AG09309 (cell line): ENCODE data around the gene CDIPT.

Source experiments
- DNase-seq: peaks from one replicate; pipeline ENCODE4 v3.0.0-alpha.2; 2010; ENCODE audit warnings: low read depth
- H3K4me3 ChIP-seq: 2 replicates; pipeline ENCODE4 v1.5.1; 2011; ENCODE audit warnings: mild to moderate bottlenecking, low read depth, low read length, moderate library complexity; ENCODE audit not compliant: control insufficient read depth
- TF ChIP-seq, protein P1 (sequence below): IDR thresholded peaks from 2 replicates; pipeline ENCODE4 v1.5.1; 2011; ENCODE audit warnings: mild to moderate bottlenecking, low read depth, low read length, inconsistent platforms; ENCODE audit not compliant: insufficient read depth, control insufficient read depth; ENCODE audit errors: missing control alignments

Gene CDIPT

GRCh38 chr16:29900888-29901606 is 38.0 kb upstream of the CDIPT start:
- peak overlapping the region; percentile 72 for H3K4me3 ChIP-seq
- TF ChIP-seq, protein P1, sequence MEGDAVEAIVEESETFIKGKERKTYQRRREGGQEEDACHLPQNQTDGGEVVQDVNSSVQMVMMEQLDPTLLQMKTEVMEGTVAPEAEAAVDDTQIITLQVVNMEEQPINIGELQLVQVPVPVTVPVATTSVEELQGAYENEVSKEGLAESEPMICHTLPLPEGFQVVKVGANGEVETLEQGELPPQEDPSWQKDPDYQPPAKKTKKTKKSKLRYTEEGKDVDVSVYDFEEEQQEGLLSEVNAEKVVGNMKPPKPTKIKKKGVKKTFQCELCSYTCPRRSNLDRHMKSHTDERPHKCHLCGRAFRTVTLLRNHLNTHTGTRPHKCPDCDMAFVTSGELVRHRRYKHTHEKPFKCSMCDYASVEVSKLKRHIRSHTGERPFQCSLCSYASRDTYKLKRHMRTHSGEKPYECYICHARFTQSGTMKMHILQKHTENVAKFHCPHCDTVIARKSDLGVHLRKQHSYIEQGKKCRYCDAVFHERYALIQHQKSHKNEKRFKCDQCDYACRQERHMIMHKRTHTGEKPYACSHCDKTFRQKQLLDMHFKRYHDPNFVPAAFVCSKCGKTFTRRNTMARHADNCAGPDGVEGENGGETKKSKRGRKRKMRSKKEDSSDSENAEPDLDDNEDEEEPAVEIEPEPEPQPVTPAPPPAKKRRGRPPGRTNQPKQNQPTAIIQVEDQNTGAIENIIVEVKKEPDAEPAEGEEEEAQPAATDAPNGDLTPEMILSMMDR, result no peak
- DNase-seq, result no peak

GRCh38 chr16:29900102-29900887 is 37.3 kb upstream of the CDIPT start, which contains the start of gene ASPHD1:
ASPHD1 (plus strand) TSS chr16:29900488; CDS start chr16:29900972, 484 bp downstream.
- H3K4me3 ChIP-seq, result peak within 1 kb of the TSS; percentile 72
- DNase-seq, result peak; percentile 59
- TF ChIP-seq, protein P1, result no peak

DNA sequence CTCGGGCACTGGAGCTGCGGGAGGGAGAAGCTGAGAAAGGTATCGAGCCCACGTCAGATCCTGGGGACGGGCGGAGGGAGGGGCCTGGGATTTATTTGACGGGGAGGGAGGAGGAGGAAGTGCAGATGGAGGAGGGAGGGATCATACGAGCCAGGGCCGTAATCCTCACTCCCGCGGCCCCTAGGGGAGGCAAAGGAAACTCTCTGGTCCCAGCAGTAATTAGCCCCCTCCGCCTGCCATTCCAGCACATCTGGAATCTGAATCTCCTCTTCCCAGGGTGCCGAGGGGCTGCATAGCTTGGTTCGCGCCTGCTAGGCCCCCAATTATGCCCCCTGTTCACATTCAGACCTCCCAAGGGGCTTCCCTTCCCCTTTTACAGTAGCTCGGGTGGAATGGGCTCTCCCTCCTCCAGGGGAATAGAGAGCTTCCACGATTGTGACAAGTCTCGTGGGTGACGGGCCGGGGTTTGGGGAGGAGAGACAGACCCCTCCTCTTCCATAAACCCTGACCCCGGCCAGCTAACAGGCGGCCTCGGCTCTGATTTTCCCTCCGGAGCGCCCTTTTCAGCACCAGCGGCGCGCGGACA is 36.6 kb upstream of the CDIPT start, which contains the start of gene SEZ6L2:
TSS of gene SEZ6L2 (minus strand) at position 35 of the 586 bp plus-strand sequence. CDS start 531 bp downstream, outside the sequence.
- H3K4me3 ChIP-seq, result peak within 1 kb of the TSS; percentile 72
- TF ChIP-seq, protein P1, result peak; percentile 30
- DNase-seq, result peak; percentile 52

GRCh38 chr16:29898804-29899515 is 35.9 kb upstream of the CDIPT start:
- TF ChIP-seq, protein P1, result no peak
- no peak for DNase-seq
- peak overlapping the region; percentile 72 for H3K4me3 ChIP-seq

GRCh38 chr16:29898135-29898803 is 35.2 kb upstream of the CDIPT start:
- no peak for DNase-seq
- H3K4me3 ChIP-seq, result peak overlapping the region; percentile 72
- TF ChIP-seq, protein P1, result no peak
